A549 (cell line): ENCODE measurements around the gene KCTD4.

Experiments
- CBX2 ChIP-seq: fragments of 200-600 bp; sonication (generic); IDR thresholded peaks from 2 replicates; pipeline ENCODE4 v1.6.1; 2016; ENCODE audit warnings: low read depth, mild to moderate bottlenecking, borderline replicate concordance
- CBX8 ChIP-seq: fragments of 200-600 bp; sonication (generic); IDR thresholded peaks from 2 replicates; pipeline ENCODE4 v1.6.1; 2016
- CEBPB ChIP-seq, 2 experiments: fragments of >200 bp in 1 of 2; sonication (Bioruptor Twin) in 1 of 2; formaldehyde crosslinking in 1 of 2; IDR thresholded peaks; 2 replicates each; pipeline ENCODE4 v1.6.1; 2012 to 2016
- CTCF ChIP-seq: fragments of >200 bp; sonication (Bioruptor Twin); formaldehyde crosslinking; IDR thresholded peaks from 3 replicates; pipeline ENCODE4 v1.5.1; 2016
- EP300 ChIP-seq, 2 experiments: fragments of >200 bp; sonication (Bioruptor Twin); formaldehyde crosslinking; IDR thresholded peaks; 2 replicates in 1 of 2; 3 replicates in 1 of 2; pipeline ENCODE4 v1.6.1; 2016 to 2017
- FOXS1 ChIP-seq: fragments of 250-450 bp; sonication (Bioruptor Pico); IDR thresholded peaks from 2 replicates; pipeline ENCODE4 v1.5.0; 2020; ENCODE audit warnings: mild to moderate bottlenecking, moderate library complexity
- HDAC2 ChIP-seq: fragments of 200-600 bp; sonication (generic); IDR thresholded peaks from 2 replicates; pipeline ENCODE4 v1.6.1; 2016
- MYC ChIP-seq: IDR thresholded peaks from 2 replicates; pipeline ENCODE4 v1.6.1; 2012; ENCODE audit warnings: mild to moderate bottlenecking, inconsistent platforms, low read length, improper control_type of control experiment, borderline replicate concordance
- NFE2L2 ChIP-seq: fragments of 150-350 bp; conservative IDR thresholded peaks from 2 replicates; pipeline ENCODE4 v1.6.1; 2014; ENCODE audit warnings: low read length
- POLR2AphosphoS2 ChIP-seq: conservative IDR thresholded peaks from 2 replicates; pipeline ENCODE4 v1.6.1; 2012; ENCODE audit warnings: low read length, improper control_type of control experiment, inconsistent platforms
- ZNF302 ChIP-seq: fragments of 250-450 bp; sonication (Bioruptor Pico); IDR thresholded peaks from 2 replicates; pipeline ENCODE4 v1.9.0; 2021; ENCODE audit warnings: inconsistent platforms, mild to moderate bottlenecking, moderate library complexity
- TF ChIP-seq, protein P1 (sequence below): IDR thresholded peaks from 2 replicates; pipeline ENCODE4 v1.6.1; 2012

GRCh38 chr13:45200701-45201232, at the start of gene KCTD4:
- no peak for TF ChIP-seq POLR2AphosphoS2
- TF ChIP-seq, protein P1, sequence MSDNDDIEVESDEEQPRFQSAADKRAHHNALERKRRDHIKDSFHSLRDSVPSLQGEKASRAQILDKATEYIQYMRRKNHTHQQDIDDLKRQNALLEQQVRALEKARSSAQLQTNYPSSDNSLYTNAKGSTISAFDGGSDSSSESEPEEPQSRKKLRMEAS, result no peak
- no peak for TF ChIP-seq CTCF
- no peak for TF ChIP-seq CBX8
- no peak for TF ChIP-seq HDAC2
- no peak for TF ChIP-seq ZNF302 (CRISPR knock-in tag)
- TF ChIP-seq NFE2L2, result no peak
- TF ChIP-seq EP300 (IDR thresholded peaks at IDR 0.05), result no peak
- no peak for TF ChIP-seq FOXS1 (CRISPR knock-in tag)
- no peak for TF ChIP-seq CEBPB (IDR thresholded peaks at IDR 0.05)
- TF ChIP-seq CBX2, result no peak
- no peak for TF ChIP-seq MYC
